ENCODE results near the gene SH2D6.

The SH2D6 gene

GRCh38 chr2:85420536-85421259, 2.2 kb downstream of the SH2D6 start:
- peak; percentile 93 for DNase-seq (ENCODE audit: insufficient read length, low spot score)
- peak; percentile 48 for FAIRE-seq

GRCh38 chr2:85421260-85422071, 3.0 kb downstream of the SH2D6 start:
- DNase-seq (ENCODE audit: insufficient read length, low spot score) (no peak), FAIRE-seq (no peak)

DNA sequence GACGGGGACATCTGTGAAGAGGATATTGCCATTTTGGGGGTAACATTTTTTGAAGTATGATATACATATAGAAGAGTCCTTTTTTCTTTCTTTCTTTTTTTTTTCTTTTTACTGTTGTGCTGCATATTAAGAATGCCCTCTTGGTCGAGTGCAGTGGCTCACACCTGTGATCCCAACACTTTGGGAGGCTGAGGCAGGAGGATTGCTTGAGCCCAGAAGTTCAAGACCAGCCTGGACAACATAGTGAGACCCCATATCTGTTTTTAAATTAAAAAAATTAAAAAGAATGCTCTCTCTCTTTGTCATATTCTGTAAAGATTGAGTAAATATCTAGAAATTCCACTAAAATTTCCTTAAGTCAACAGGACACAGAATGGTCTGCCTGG, 3.6 kb downstream of the SH2D6 start:
- DNase-seq (ENCODE audit: insufficient read length, low spot score): no peak
- no peak for FAIRE-seq

DNA sequence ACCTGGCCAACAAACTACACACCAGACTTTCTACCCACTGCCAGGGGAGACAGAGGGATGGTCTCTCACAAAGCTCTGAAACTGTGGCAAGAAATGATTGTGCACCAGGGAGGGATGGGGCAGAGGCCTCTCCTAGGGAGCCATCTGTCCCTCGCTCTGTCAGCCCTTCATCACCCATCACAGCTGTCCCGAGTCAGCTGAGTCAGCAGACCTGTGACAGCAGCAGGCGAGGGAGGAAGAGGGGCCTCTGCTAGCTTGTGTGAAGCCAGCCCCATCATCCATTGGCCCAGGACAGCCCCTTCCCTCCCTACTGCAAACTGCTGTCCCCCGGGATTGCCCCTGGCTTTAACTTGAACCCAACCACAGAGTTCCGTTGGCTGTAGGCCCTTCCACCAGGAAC, 5.0 kb downstream of the SH2D6 start:
- DNase-seq (ENCODE audit: insufficient read length, low spot score) (no peak), FAIRE-seq (no peak)

DNA sequence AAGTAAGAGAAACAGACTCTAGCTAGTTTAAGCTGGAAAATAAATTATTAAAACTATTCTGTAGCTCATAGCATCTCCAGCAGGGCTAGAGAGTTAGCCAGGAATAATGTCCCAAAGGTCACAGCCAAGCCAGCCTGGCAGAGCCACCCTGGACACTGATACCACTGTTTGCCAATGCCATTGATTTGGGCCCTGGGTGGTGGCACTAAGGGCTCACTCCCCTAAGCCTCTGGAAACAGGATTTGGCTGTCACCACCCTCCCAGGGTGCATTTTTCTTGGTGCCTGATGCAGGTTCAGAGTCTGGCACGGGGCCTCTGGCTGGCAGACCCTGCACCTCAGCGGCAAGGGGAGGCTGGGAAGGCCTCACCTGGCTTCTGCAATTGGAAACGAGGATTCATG, 7.1 kb downstream of the SH2D6 start:
- DNase-seq (ENCODE audit: insufficient read length, low spot score) (no peak), FAIRE-seq (no peak)

DNA sequence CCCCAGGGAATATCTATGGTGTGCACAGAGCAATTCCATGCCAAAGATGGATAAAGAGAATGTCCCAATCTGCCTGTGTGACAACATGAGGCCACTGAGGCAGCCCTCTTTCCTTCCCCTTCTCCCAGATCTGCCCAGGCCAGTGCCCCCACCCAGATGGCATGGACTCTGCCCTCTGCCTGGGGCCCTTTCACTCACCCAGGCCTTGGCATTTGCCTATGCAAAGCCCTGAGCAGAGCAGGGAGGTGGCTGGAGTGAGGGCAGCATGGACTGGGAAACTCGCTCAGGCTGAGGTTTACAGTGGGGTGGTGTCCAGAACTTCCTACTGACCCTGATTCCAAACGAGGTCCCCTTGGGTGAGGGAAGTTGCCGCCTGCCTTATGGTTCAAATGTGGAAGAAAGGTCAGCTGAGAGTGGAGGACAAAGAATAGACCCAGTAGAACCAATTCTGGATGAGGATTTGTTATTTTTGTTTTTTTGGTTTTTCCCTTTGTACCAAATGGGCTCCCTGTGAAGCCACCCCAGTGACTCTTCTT, 8.9 kb downstream of the SH2D6 start:
- no peak for DNase-seq (ENCODE audit: insufficient read length, low spot score)
- no peak for FAIRE-seq

GRCh38 chr2:85428343-85428881, 9.9 kb downstream of the SH2D6 start:
- FAIRE-seq: no peak
- no peak for DNase-seq (ENCODE audit: insufficient read length, low spot score)

DNA sequence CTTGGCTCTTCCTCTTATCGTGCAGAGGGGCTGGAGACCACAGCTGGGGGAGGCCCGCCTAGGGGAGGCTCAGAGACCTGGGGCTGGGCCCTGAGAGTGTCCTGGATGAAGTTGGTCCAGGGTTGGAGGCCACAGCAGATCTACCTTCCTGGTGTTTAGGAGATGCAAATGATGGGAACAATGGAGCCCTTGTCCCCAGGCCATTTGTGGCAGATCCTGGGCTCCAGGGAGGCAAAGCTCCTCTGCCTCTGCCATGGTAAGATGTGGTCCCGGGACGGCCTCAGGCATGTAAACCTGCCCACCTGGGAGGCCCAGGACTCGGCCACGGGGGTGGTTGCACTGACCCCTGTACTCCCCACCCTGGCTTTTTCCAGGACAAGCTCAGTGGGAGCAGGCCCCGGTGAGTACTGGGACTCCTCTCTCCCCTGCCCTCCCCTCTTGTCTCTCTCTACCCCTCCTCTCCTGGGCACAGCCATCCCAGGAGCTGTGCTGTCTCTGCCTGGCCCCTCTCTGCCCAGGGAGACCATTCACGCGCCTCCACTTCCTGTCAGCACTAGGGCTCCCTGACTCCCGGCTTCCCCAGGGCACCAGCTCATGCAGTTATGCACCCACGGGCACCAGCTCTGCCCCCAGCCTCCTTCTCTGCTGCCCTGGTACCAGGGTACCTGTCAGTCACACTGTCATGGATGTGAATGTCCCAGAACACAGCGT, 10.9 kb downstream of the SH2D6 start:
- FAIRE-seq (no peak), DNase-seq (ENCODE audit: insufficient read length, low spot score) (no peak)

GRCh38 chr2:85429924-85430289, 11.4 kb downstream of the SH2D6 start:
- DNase-seq (ENCODE audit: insufficient read length, low spot score) (no peak), FAIRE-seq (no peak)

- DNase-seq (ENCODE audit: insufficient read length, low spot score): no peak
- no peak for FAIRE-seq
Measured at GRCh38 chr2:85430752-85431569, 12.4 kb downstream of the SH2D6 start.

DNA sequence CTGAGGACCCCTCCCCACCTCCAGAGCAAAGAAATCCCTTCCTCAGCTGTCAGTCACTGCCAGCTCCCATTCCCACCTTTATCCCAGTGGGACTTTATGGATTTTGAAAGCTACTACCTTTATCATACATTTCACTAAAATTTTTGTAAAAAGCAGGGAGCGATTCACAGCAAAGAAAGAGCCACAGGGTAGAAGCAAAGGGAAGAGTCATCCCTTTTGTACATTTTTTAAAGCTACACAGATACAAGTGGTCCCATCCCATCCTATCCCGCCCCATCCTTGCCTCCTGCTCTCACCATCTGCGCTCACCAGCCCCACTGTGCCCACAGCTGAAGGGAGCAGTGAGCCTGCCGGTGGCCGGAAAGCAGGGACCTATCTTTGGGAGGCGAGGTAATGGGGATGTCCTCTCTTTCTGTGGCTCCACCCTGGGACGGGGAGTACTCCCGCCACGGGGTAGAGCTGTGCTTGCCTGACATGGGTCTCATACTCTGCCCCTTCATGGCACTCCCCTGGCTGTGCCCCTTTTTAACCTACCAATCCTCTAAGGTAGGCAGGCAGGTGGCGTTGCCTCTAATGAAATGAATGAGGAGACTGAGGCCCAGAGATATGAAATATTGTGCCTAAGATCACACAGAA, 13.2 kb downstream of the SH2D6 start:
- DNase-seq (ENCODE audit: insufficient read length, low spot score): no peak
- peak; percentile 67 for FAIRE-seq

- FAIRE-seq (peak; percentile 68), DNase-seq (ENCODE audit: insufficient read length, low spot score) (peak; percentile 71)
Measured at GRCh38 chr2:85433511-85434089, 15.1 kb downstream of the SH2D6 start.

DNA sequence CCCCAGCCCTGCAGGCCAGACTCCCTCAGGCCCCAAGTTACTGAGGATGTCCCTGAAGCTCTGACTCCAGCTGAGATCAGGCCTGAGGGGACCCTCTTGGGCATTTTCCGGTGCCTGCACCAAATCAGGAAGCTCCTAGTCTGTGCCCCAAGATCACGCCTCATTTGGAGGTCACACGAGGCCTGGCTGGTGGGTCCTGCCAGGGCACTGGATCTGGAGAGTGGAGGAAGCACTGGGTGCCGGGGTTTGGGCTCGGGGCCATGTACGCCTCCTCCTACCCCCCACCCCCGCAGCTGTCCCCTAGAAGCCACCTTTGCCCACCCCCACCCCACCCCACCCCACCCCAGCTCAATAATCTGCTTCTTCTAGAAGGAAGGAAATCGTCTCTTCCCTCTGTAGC, 16.2 kb downstream of the SH2D6 start:
- no peak for DNase-seq (ENCODE audit: insufficient read length, low spot score)
- FAIRE-seq: no peak

DNA sequence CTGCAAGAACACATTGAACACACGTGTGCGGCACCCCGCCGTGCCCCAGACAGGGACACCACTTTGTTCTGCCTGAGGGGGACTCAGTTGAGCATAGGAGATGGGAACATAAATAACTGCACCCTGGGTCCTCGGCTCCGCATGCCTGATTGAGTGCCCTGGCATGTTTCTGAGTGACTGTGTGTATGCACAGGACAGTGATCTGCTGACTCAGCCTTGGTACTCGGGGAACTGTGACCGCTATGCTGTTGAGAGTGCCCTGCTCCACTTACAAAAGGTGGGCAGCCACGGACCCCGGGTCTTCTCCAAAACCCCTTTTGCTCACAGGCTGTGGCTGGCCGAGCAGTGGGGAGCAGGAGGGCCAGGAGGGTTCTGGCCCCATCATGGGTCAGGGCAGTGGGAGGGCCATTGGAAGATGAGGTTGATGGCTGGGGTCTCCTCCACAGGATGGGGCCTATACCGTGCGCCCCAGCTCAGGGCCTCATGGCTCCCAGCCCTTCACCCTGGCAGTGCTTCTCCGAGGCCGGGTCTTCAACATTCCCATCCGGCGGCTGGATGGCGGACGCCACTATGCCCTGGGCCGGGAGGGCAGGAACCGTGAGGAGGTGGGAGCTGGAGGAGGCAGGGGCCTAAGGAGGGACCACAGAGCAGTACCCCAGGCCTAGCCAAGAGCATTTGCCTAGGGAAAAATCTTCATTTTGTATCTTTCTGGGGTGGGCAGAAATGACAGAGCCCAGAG, 16.9 kb downstream of the SH2D6 start:
- FAIRE-seq (no peak), DNase-seq (ENCODE audit: insufficient read length, low spot score) (no peak)

GRCh38 chr2:85435981-85436835, 17.7 kb downstream of the SH2D6 start:
- no peak for FAIRE-seq
- DNase-seq (ENCODE audit: insufficient read length, low spot score): no peak

- DNase-seq (ENCODE audit: insufficient read length, low spot score): no peak
- FAIRE-seq: no peak
Measured at GRCh38 chr2:85436836-85437487, 18.4 kb downstream of the SH2D6 start.

GRCh38 chr2:85437488-85438200, 19.1 kb downstream of the SH2D6 start:
- no peak for FAIRE-seq

More at GRCh38 chr2:85437488-85438200, 19.1 kb downstream of the SH2D6 start:
- no peak for DNase-seq (ENCODE audit: insufficient read length, low spot score)
